Amygdala (tissue), 56 donors: ENCODE measurements around the gene FPGS.

Experiments used
- DNase-seq, 56 donors: peaks; one replicate each; lab custom pipeline; 2025; lab: John Stamatoyannopoulos, UW

Gene FPGS

GRCh38 chr9:127785933-127786772 lies 16.5 kb upstream of the FPGS start, which contains the start of gene CDK9:
Gene CDK9, plus strand, starts transcription at chr9:127786034. Its CDS starts 115 bp downstream, at chr9:127786149.
- DNase-seq: peak in 55 of 56 donors; percentile 32 to 92 (median 79)

GRCh38 chr9:127786773-127787104 lies 15.9 kb upstream of the FPGS start:
- DNase-seq: no peak

GRCh38 chr9:127788337-127789011 lies 14.2 kb upstream of the FPGS start:
- DNase-seq: peak in 2 of 56 donors; percentile 16 to 17

GRCh38 chr9:127789179-127789578 lies 13.5 kb upstream of the FPGS start:
- DNase-seq: no peak

- no peak for DNase-seq
Measured at GRCh38 chr9:127790094-127790855, 12.4 kb upstream of the FPGS start.

- no peak for DNase-seq
Measured at GRCh38 chr9:127791085-127791484, 11.6 kb upstream of the FPGS start.

- DNase-seq: no peak
Measured at GRCh38 chr9:127792417-127793031, 10.2 kb upstream of the FPGS start.

- DNase-seq: no peak
Measured at GRCh38 chr9:127793093-127793708, 9.5 kb upstream of the FPGS start.

- no peak for DNase-seq
Measured at GRCh38 chr9:127794001-127794791, 8.5 kb upstream of the FPGS start.

GRCh38 chr9:127796225-127796813 lies 6.4 kb upstream of the FPGS start:
- no peak for DNase-seq

- DNase-seq: no peak
Measured at GRCh38 chr9:127796852-127797370, 5.8 kb upstream of the FPGS start.

GRCh38 chr9:127801955-127802575 lies 617 bp upstream of the FPGS start:
- DNase-seq: peak in 1 of 56 donors; percentile 54

GRCh38 chr9:127803507-127804352 lies 1.0 kb downstream of the FPGS start:
- DNase-seq: no peak

GRCh38 chr9:127805620-127806019 lies 2.9 kb downstream of the FPGS start:
- no peak for DNase-seq

GRCh38 chr9:127806871-127807270 lies 4.2 kb downstream of the FPGS start:
- DNase-seq: no peak

GRCh38 chr9:127808347-127809001 lies 5.8 kb downstream of the FPGS start:
- DNase-seq: no peak

GRCh38 chr9:127809002-127809539 lies 6.4 kb downstream of the FPGS start:
- no peak for DNase-seq
